ENCODE measurements around the gene ESF1. TPM values are rescaled to one million over a fixed set of nuclear protein-coding genes. Genes with fewer than 3 reads are reported as not detected.

Gene ESF1
- total RNA-seq, 1 experiment from 2014 or later: 14.8 TPM

GRCh38 chr20:13708234-13708633 is 76.5 kb downstream of the ESF1 start:
- Histone ChIP-seq H3K27me3 (ENCODE audit: insufficient read depth, low read depth) (no peaks in the 10 kb centered on the region), H3K4me2 (no peak overlapping the region), H3K4me3 (no peak overlapping the region), H3K9me3 (ENCODE audit: insufficient read depth, low read depth) (no peaks in the 10 kb centered on the region), H3K27ac (no peak overlapping the region), H3K4me1 (replicated peaks; ENCODE audit: insufficient read depth) (no peaks in the 10 kb centered on the region), H3K36me3 (ENCODE audit: low read depth) (no peaks in the 10 kb centered on the region), H4K20me1 (ENCODE audit: insufficient read depth) (no peaks in the 10 kb centered on the region), H3K9me2 (ENCODE audit: insufficient read depth) (no peaks in the 10 kb centered on the region), H3F3A (ENCODE audit: insufficient read depth, low read depth) (no peaks in the 10 kb centered on the region; the same call in 1 of the 2 replicates), H3K79me2 (ENCODE audit: low read depth) (no peaks in the 10 kb centered on the region), H2AFZ (no peak overlapping the region)
- intact Hi-C loops (cut with micrococcal nuclease; ENCODE audit: unreplicated experiment): no loop called here
- ChIA-PET POLR2A (ENCODE audit: unreplicated experiment) (no interaction called here), CTCF (no interaction called here)
- TF ChIP-seq CTCF (conservative IDR thresholded peaks at IDR 0.05) (no peak), EZH2 (IDR thresholded peaks at IDR 0.05; ENCODE audit: low read depth) (no peak)
- BruUV-seq (replicated peaks): no TSS peak
- no peak for DNase-seq

- DNase-seq: no peak
- no peaks in the 10 kb centered on the region for H3K9me3 ChIP-seq (ENCODE audit: insufficient read depth, low read depth)
- BruUV-seq (replicated peaks): no TSS peak
- H3K27ac ChIP-seq: no peak overlapping the region
- no peaks in the 10 kb centered on the region for H4K20me1 ChIP-seq (ENCODE audit: insufficient read depth)
- no peaks in the 10 kb centered on the region for H3K79me2 ChIP-seq (ENCODE audit: low read depth)
- H3K9me2 ChIP-seq (ENCODE audit: insufficient read depth): no peaks in the 10 kb centered on the region
- no peak overlapping the region for H3K4me2 ChIP-seq
- TF ChIP-seq CTCF (conservative IDR thresholded peaks at IDR 0.05) (no peak), EZH2 (IDR thresholded peaks at IDR 0.05; ENCODE audit: low read depth) (no peak)
- POLR2A ChIA-PET (ENCODE audit: unreplicated experiment): no interaction called here
- no peaks in the 10 kb centered on the region for H3K36me3 ChIP-seq (ENCODE audit: low read depth)
- CTCF ChIA-PET: no interaction called here
- no peaks in the 10 kb centered on the region for H3F3A ChIP-seq (ENCODE audit: insufficient read depth, low read depth)
- H3K4me3 ChIP-seq: no peak overlapping the region
- no peak overlapping the region for H2AFZ ChIP-seq
- H3K27me3 ChIP-seq (ENCODE audit: insufficient read depth, low read depth): no peaks in the 10 kb centered on the region
- H3K4me1 ChIP-seq (replicated peaks; ENCODE audit: insufficient read depth): no peaks in the 10 kb centered on the region
- intact Hi-C loops (cut with micrococcal nuclease; ENCODE audit: unreplicated experiment): no loop called here
Measured at GRCh38 chr20:13703265-13703664, 81.5 kb downstream of the ESF1 start.

- H3K36me3 ChIP-seq (ENCODE audit: low read depth): no peaks in the 10 kb centered on the region
- no peaks in the 10 kb centered on the region for H4K20me1 ChIP-seq (ENCODE audit: insufficient read depth)
- DNase-seq: no peak
- TF ChIP-seq CTCF (conservative IDR thresholded peaks at IDR 0.05) (no peak), EZH2 (IDR thresholded peaks at IDR 0.05; ENCODE audit: low read depth) (no peak)
- H3K4me2 ChIP-seq: no peak overlapping the region
- no peaks in the 10 kb centered on the region for H3K4me1 ChIP-seq (replicated peaks; ENCODE audit: insufficient read depth)
- no peaks in the 10 kb centered on the region for H3K27me3 ChIP-seq (ENCODE audit: insufficient read depth, low read depth)
- no peaks in the 10 kb centered on the region for H3F3A ChIP-seq (ENCODE audit: insufficient read depth, low read depth)
- intact Hi-C loops (cut with micrococcal nuclease; ENCODE audit: unreplicated experiment): no loop called here
- ChIA-PET CTCF (interaction anchor here (0.6 kb wide), 1 partner anchor 55 kb away, joined by 3 read pairs; no protein-coding TSS in a partner anchor), POLR2A (ENCODE audit: unreplicated experiment) (interaction anchor here (0.6 kb wide), 1 partner anchor 155 kb away, joined by 4 read pairs; no protein-coding TSS in a partner anchor)
- H3K79me2 ChIP-seq (ENCODE audit: low read depth): no peaks in the 10 kb centered on the region
- no TSS peak for BruUV-seq (replicated peaks)
- H3K4me3 ChIP-seq: no peak overlapping the region
- H3K9me3 ChIP-seq (ENCODE audit: insufficient read depth, low read depth): no peaks in the 10 kb centered on the region
- no peaks in the 10 kb centered on the region; the same call in 1 of the 2 replicates for H3K9me2 ChIP-seq (ENCODE audit: insufficient read depth)
- H2AFZ ChIP-seq: no peak overlapping the region
- H3K27ac ChIP-seq: no peak overlapping the region
Measured at GRCh38 chr20:13701486-13701885, 83.2 kb downstream of the ESF1 start.
